Stimulated activated CD4-positive, alpha-beta T cell treated with anti-CD3 and anti-CD28 coated beads, Interleukin-12 subunit alpha, Interleukin-12 subunit beta, amount 100 ng/mL, for 48 hours (primary cell): Measurements from ENCODE around the gene SYMPK.
"Not testable (repeated sequence)": the region's sequence is repeated elsewhere in the genome, so short reads cannot be mapped to it uniquely, and the experiment has no call there.

Source experiments
- DNase-seq, 3 donors: peaks; one replicate each; pipeline ENCODE4 v3.0.0-alpha.2; 2020; ENCODE audit warnings: low read depth in 2 of 3, low spot score in 1 of 3

Gene SYMPK

DNA sequence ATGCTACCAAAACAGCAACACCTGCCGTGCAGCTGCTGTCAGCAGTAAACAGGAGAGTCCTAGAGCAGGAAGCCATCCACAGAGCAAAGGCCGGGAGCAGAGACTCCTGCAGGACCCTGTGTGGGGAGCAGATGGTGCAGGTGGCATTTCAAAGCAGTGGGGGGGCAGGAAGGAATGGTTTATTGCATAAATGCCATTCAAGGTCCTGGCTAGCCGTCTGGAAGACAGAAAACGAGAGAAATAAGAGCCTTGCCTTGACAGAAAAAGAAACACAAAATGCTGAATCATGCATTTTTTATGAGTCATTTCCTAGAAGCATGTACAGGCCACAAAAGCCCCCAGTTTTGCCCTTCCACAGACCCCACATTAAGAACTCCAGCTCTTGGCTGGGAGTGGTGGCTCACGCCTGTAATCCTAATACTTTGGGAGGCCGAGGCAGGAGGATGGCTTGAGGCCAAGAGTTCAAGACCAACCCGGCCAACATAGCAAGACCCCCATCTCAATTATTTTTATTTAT, 53.2 kb downstream of the SYMPK start:
- no peak for DNase-seq

GRCh38 chr19:45805719-45806118, 57.2 kb downstream of the SYMPK start:
- DNase-seq = no peak

DNA sequence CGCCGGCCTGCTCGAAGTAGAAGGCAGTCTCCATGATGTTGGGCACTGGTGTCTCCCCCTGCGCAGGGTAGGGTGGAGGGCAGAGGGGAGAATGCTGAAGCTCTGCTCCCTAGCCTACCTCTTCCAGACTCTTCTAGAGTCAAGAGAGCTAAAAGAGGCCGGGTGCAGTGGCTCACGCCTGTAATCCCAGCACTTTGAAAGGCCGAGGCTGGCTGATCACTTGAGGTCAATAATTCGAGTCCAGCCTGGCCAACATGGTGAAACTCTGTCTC, 58.1 kb downstream of the SYMPK start:
- no peak for DNase-seq

- no peak for DNase-seq
Measured at GRCh38 chr19:45804140-45804958, 58.6 kb downstream of the SYMPK start.

DNA sequence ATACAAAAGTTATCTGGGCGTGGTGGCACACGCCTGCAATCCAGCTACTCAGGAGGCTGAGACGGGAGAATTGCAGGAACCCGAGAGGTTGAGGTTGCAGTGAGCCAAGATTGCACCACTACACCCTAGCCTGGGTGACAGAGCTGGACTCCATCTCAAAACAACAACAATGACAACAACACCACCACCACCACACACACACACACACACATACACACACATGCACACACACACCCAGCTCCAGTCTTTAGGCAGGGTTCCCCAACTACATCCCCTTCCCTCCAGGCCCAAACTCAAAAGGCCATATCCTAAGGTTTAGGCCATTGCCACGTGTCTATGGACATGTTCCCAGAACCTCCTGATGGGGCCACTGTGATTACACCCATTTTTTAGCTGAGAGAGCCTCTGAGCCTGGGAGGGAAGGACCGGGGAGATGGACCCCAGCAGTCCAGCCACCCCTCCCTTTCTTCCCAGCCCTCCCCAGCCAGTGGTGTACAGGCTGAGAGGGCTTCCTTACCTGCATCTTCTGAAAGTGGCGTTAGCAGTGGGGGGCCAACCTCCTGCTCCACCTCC, 61.3 kb downstream of the SYMPK start:
- DNase-seq = no peak

- no peak for DNase-seq
Measured at GRCh38 chr19:45800070-45800553, 62.8 kb downstream of the SYMPK start.

DNA sequence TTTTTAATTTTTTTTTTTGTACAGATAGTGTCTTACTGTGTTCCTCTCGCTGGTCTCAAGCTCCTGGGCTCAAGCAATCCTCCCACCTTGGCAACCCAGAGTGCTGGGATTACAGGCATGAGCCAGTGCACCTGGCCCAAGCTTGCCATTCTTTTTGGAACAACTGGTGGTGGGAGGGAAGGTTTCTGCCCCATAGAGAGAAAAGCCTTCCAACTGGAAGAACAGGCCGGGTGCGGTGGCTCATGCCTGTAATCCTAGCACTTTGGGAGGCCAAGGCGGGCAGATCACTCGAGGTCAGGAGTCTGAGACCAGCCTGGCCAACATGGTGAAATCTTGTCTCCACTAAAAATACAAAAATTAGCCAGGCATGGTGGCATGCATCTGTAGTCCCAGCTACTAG, 63.4 kb downstream of the SYMPK start:
- DNase-seq = not testable (repeated sequence)

- DNase-seq = peak in 2 of 3 donors; percentile 34 to 52
Measured at GRCh38 chr19:45798995-45799517, 63.9 kb downstream of the SYMPK start.

DNA sequence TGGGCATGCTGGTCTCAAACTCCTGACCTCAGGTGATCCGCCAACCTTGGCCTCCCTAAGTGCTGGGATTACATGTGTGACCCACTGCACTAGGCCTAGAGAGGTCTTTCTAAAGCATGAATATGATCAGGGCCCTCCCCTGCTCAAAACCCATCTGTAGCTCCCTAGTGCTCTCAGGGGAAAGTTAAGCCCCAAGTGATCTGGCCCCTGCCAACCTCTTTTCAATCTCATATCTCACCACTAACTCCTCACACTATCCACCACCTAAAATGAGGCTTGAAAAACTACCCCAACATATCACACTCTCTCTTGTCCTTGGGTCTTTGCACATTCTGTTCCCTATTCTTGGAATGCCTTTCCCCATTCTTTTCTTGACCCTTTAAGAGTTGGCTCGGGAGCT, 68.3 kb downstream of the SYMPK start:
- DNase-seq = no peak

GRCh38 chr19:45793876-45794275, 69.1 kb downstream of the SYMPK start:
- no peak for DNase-seq

DNA sequence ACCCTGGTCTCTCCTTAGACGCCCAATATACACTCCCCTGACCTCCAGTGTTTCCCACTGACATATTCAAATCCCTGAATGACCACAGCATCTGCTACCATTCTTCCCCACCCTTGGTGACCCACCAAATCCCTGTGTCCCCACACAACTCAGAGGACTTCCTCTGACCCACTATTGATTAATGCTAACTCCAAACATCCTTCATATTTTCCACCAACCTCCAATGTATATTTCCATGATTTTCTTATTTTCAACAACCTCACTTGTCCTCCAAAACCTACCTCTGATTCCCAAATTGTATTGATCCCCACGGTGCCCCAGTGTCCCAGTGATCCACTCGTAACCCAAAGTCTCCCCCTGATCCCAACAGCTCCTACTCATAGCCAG, 69.8 kb downstream of the SYMPK start:
- DNase-seq = no peak

DNA sequence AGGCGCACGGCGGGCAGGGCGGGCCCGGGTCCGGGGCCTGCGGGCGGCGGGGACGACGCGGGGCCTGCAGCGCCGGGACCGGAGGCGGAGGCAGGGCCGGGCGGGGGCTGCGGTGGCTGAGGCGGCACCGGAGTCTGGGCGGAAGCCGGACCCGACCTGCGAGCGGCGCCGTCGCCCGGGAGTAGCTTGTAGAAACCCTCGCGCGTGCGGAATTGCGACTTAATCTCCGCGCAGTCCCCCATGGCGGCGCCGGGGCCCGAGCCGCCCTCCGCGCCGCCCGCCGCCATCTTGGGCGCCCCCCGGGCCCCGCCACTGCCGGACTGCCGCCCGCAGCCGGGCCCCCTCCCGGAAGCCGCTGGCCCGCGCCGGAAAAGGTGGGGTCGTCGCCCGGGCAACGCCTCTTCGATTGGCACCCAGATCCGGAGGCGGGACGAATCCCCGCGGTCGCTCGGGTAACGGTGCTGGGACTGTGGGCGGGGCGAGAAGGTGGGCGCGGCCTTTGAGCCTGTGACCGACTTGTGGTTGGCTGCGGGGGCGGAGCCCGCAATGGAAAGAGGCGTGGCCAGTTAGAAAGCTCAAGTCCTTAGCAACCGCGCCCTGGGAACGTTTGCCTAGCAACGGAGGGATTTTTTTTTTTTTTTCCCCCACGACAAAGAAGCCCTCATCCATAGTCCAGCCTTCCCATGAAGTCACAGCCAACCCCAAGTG, 70.3 kb downstream of the SYMPK start, which contains the start of gene DMWD:
Gene DMWD, minus strand, starts transcription at position 376 of the 708 bp plus-strand sequence. Its CDS starts 89 bp downstream, at position 287.
- DNase-seq = peak; percentile 99 to 100 (median 99)

DNA sequence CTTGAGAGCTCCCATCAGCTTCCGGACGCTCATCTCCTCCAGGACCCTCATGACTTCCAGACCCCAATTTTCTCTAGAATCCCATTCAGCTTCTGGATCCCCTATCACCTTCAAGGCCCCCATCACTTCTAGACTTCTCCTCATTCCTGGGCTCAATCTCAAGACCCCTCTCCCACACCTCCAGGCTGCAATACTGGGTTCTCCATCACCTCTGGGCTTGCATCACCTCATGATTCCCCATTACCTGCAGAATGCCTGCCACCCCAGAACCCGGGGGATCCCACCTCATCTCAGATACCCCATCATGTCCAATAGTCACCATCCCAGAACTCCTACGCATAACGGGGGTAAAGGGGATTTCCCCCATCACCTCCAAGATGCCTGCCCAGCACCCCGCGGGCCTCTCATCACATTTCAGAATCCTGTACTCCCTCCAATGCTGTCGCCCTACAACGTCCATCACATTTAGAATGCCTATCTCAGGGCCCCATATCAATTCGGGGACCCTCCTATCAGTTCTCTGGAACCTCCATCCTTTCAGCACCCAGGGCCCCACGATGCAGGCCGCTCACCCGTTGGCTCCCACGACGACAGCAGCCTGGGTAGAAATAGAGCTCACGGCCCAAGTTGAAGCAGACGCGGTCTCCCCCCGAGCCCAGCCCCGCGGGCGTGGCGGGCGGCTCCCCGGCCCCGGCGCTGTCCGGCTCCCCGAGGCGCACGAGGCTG, 71.0 kb downstream of the SYMPK start:
- DNase-seq = no peak

DNA sequence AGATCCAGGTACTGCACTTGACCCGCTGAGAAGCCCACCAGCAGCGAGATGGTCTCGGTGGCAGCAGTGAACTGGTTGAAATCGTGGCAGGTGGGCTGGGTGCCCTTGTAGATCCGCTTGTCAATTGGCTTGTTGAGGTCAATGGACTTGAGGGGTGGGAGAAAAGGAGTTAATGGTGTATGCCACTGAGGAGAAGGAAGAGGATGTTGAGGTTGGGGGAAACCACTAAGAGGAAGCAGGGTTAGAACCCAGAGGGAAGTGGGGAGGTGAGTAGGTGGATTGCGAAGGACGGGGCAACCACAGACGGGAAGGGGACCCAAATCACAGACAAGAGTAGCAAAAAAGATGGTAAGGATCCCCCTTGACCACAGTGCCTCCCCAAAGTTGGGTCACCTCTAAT, 72.0 kb downstream of the SYMPK start:
- no peak for DNase-seq

DNA sequence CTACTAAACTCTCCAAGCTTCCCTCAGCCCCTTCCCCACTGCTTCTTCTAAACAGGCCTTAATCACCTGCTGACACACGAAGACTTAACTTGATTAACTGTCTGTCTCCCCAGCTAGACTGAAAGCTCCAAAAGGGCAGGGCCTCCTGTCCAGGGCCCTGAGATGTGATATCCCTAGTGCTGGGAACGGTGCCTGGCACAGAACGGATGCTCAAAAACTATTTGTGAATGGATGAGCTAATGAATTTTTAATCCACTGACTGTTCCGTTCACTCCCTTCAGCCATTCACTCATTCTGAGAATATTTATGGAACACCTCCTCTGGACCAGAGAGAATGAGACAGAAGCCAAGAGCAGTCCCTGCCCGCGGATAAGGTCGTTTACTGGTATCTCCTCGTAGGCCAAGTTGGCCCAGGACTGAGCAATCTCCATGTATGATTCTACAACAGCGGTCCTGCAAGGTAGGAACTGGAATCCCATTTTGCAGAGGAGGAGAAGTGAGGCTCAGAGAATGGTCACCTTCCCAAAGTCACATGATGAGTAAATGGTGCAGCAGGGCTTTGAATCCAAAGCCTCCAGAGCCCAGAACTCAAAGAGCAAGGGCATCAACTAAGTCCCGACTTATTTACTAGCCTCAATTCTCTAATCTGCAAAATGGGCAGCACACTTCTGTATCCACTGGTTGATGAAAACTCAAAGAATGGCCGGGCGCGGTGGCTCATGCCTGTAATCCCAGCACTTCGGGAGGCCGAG, 73.7 kb downstream of the SYMPK start:
- DNase-seq = no peak

- no peak for DNase-seq
Measured at GRCh38 chr19:45786533-45786894, 76.4 kb downstream of the SYMPK start.

- no peak for DNase-seq
Measured at GRCh38 chr19:45785781-45786532, 77.0 kb downstream of the SYMPK start.

DNA sequence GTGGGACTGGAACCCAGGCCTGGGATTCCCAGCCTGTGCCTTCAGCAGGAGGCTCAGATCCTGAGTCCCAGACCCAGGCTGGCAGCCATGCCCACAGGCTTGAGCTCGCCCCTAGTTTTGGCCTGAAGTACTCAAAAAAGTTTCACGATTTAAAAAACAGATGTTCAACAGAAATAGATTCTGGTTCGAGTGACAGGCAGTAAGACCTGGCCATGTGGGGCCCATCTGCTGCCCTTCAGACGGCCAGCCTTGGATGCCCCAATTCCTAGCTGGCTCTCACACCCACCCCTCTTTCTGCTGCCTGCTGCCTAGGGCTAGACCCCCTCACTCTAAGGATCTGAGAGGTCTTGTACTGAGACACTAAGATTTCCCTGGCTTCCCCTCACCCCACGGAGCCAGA, 77.8 kb downstream of the SYMPK start:
- no peak for DNase-seq

- no peak for DNase-seq
Measured at GRCh38 chr19:45784096-45784495, 78.9 kb downstream of the SYMPK start.
